ENCODE measurements around the gene PIGM.

- TF ChIP-seq FOXK2 (IDR thresholded peaks at IDR 0.05), result no peak
- TF ChIP-seq BHLHE40 (IDR thresholded peaks at IDR 0.05; ENCODE audit: borderline replicate concordance), result no peak
- no peak for TF ChIP-seq FOXM1 (IDR thresholded peaks at IDR 0.05; ENCODE audit: borderline replicate concordance)
- TF ChIP-seq SUZ12 (IDR thresholded peaks at IDR 0.05), result no peak
- no peak for TF ChIP-seq SP1 (IDR thresholded peaks at IDR 0.05)
- TF ChIP-seq ARNT (IDR thresholded peaks at IDR 0.05), result no peak
These were observed 43.8 kb downstream of the PIGM start for GRCh38 chr1:159988006-159988405.
